Tibial nerve (tissue), 3 donors: ENCODE results near the gene LGI2.

Experiments
- CTCF ChIP-seq, 5 experiments: fragments of 200-600 bp in 3 of 5; fragments of 450-650 bp in 2 of 5; sonication (generic) in 3 of 5; IDR thresholded peaks; one replicate each; pipeline ENCODE4 v1.5.1; 2016 to 2019; ENCODE audit warnings: antibody characterized with exemption in 5 of 5, mild to moderate bottlenecking in 3 of 5, moderate library complexity in 2 of 5
- POLR2A ChIP-seq, 2 donors: fragments of 450-650 bp; IDR thresholded peaks; one replicate each; pipeline ENCODE4 v1.6.1; 2017; ENCODE audit warnings: antibody characterized with exemption in 2 of 2, mild to moderate bottlenecking in 2 of 2, moderate library complexity in 2 of 2

GRCh38 chr4:24971192-24971591 is 59.6 kb downstream of the LGI2 start:
- TF ChIP-seq CTCF (IDR thresholded peaks at IDR 0.05): no peak
- TF ChIP-seq POLR2A (IDR thresholded peaks at IDR 0.05): no peak
